ENCODE data around the gene FHDC1.
A peak's percentile ranks its signal among the peaks of the same experiment; 100 is the strongest.

DNA sequence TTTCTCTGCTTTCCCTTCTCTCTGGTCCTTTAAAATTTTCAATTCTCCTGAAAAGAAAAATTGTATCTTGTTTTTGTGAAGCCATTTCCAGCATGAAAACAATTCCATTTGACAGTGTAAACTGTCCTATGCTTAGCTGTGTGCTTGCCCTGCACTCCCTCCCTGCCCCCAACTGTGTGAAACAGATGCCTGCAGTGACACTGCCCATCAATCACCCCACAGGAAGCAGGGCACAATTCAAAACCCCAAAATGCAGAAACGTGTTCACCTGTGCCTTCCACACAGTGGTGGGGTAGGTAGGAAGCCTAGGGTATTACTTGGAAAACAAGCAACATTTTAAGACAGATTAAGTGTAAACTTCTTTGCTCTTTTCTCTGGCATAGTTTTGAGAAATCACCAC, 6.2 kb upstream of the FHDC1 start:
- no peak for TF ChIP-seq HDGF (IDR thresholded peaks at IDR 0.05; ENCODE audit: borderline replicate concordance)
- TF ChIP-seq FOXM1 (IDR thresholded peaks at IDR 0.05; ENCODE audit: borderline replicate concordance), result no peak
- TF ChIP-seq SP1 (IDR thresholded peaks at IDR 0.05), result no peak
- TF ChIP-seq BHLHE40 (IDR thresholded peaks at IDR 0.05; ENCODE audit: borderline replicate concordance), result no peak
- TF ChIP-seq, protein P1, sequence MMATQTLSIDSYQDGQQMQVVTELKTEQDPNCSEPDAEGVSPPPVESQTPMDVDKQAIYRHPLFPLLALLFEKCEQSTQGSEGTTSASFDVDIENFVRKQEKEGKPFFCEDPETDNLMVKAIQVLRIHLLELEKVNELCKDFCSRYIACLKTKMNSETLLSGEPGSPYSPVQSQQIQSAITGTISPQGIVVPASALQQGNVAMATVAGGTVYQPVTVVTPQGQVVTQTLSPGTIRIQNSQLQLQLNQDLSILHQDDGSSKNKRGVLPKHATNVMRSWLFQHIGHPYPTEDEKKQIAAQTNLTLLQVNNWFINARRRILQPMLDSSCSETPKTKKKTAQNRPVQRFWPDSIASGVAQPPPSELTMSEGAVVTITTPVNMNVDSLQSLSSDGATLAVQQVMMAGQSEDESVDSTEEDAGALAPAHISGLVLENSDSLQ (IDR thresholded peaks at IDR 0.05), result peak; percentile 64
- no peak for TF ChIP-seq FOXK2 (IDR thresholded peaks at IDR 0.05)
- TF ChIP-seq FOXA1 (IDR thresholded peaks at IDR 0.05), result no peak
- TF ChIP-seq LEF1 (IDR thresholded peaks at IDR 0.05; ENCODE audit: borderline replicate concordance), result no peak
- TF ChIP-seq NFRKB (IDR thresholded peaks at IDR 0.05), result no peak
- TF ChIP-seq TARDBP (IDR thresholded peaks at IDR 0.05), result no peak
- no peak for TF ChIP-seq ZNF384 (IDR thresholded peaks at IDR 0.05)
- TF ChIP-seq L3MBTL2 (conservative IDR thresholded peaks at IDR 0.05), result no peak

Data from HEK293T (cell line).